ENCODE data around the gene LCE2A.

The LCE2A gene

GRCh38 chr1:152741656-152742055, 43.5 kb downstream of the LCE2A start:
- H3K4me3 ChIP-seq (ENCODE audit: low read depth, low read length), result no peak overlapping the region
- TF ChIP-seq CTCF (IDR thresholded peaks at IDR 0.05; ENCODE audit: borderline replicate concordance, insufficient read depth, low read depth, low read length), result no peak

DNA sequence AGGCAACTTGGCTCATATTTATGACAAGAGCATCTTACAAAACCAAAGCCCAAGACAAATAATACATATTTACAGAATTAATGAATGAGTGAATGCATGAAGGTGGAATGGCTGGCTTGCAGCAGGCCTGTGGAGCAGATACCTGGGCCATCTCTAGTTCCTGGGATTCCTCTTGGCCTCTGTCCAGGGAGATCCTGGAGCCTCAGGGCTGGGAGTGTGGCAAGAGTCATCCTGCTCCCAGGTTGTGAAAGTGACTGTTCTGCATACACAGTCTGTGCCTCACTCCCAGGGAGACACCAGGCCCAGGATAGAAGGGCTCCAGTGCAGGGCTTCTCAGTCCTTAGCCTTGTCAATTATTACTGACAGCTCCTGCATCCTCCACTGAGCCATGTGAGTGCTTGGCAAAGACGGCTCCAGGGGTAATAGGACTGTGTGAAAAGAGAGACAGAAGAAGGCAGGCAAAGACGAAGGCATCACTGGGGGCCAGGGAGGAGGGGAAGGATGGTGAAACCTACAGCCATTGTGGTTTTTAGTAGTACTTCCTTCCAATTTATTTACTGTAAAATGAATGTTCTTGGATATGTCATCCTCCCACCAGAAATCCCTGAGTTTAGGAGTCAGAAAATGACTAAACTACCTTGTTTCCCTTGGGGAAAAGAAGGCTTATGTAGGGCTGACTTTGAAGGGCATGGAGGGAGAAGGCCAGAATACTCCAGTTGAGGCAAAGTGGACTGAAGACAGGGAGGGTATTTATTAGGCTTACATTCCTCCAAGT, 45.4 kb downstream of the LCE2A start:
- H3K4me3 ChIP-seq (ENCODE audit: low read depth, low read length), result no peak overlapping the region
- TF ChIP-seq CTCF (IDR thresholded peaks at IDR 0.05; ENCODE audit: borderline replicate concordance, insufficient read depth, low read depth, low read length), result no peak

DNA sequence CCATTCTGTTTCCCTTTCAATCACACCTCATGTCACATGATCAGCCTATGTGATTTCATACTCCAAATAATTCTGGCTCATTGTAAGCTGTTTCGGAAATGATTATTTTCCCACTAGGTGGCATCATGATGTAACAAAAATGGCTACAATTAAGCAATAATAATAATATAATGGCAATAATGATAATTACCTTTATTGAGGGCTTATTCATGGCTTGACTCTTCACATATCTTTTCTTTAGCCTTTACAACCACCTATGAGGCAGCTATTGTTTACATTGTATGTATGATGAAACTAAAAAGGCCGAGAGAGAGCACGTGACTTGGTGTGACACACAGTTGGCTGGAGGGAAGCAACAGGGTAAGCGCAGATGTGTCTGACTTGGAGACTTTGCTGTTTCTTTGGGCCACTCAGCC, 47.2 kb downstream of the LCE2A start:
- no peak overlapping the region for H3K4me3 ChIP-seq (ENCODE audit: low read depth, low read length)
- TF ChIP-seq CTCF (IDR thresholded peaks at IDR 0.05; ENCODE audit: borderline replicate concordance, insufficient read depth, low read depth, low read length), result no peak

DNA sequence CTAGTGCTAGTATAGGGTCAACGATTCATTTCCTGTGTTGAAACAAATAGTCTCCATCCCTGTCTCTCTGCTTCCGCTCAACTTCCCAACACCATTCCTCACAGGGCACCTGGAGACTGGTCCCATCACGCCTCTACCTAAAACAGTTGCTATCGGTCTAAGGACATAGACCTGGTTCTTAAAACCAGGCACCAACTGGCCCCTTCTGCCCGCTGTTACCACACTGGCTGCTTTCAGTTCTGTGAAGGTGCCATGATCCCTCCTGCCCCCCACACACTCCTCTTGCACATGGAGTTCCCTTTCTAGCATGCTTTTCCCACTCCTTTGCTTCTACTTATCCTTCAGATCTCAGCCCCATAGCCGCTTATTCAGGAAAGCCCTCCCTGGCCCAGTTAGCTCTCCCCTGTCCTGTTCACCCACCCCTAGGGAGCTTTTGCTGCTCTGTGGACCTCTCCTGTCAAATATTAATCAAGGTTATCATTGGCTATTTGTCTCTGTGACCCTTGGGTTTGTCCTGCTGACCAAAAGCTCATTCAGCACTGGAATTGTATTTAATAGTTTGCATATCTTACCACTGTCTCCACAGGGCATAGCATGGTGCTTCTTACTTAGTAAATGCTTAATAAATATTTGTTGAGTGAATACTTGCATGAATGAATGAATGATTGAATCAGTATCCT, 47.8 kb downstream of the LCE2A start:
- H3K4me3 ChIP-seq (ENCODE audit: low read depth, low read length), result no peak overlapping the region
- TF ChIP-seq CTCF (IDR thresholded peaks at IDR 0.05; ENCODE audit: borderline replicate concordance, insufficient read depth, low read depth, low read length), result no peak

- TF ChIP-seq CTCF (IDR thresholded peaks at IDR 0.05; ENCODE audit: borderline replicate concordance, insufficient read depth, low read depth, low read length), result no peak
- H3K4me3 ChIP-seq (ENCODE audit: low read depth, low read length), result no peak overlapping the region
These were observed 49.7 kb downstream of the LCE2A start for GRCh38 chr1:152747831-152748230.

Data from GM12875 (cell line).